ENCODE measurements around the gene THAP6.
"Not testable (repeated sequence)": the region's sequence is repeated elsewhere in the genome, so short reads cannot be mapped to it uniquely, and the experiment has no call there.

THAP6 gene

DNA sequence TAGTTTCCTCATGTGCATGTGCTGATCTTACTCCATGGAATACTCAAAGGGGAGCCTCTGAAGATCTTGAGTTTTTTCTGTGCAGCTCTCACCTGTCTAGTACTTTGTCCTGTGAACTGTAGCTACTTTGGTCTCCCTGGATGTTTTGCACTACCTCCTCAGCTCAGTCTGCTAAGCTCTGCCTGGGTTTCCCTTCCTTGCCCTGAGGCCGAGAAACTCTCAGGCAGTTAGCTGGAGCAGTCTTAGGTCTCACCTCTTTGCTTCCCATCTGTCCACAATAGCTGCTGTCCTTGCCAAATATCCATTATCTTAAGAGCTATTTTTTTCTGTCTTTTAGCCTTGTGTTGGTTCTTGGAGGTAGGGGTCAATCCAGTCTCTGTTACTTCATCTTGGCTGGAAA, 11.6 kb downstream of the THAP6 start:
- DNase-seq (ENCODE audit: low spot score) = no peak

- DNase-seq (ENCODE audit: low spot score) = no peak
Measured at GRCh38 chr4:75527482-75527881, 13.2 kb downstream of the THAP6 start.

DNA sequence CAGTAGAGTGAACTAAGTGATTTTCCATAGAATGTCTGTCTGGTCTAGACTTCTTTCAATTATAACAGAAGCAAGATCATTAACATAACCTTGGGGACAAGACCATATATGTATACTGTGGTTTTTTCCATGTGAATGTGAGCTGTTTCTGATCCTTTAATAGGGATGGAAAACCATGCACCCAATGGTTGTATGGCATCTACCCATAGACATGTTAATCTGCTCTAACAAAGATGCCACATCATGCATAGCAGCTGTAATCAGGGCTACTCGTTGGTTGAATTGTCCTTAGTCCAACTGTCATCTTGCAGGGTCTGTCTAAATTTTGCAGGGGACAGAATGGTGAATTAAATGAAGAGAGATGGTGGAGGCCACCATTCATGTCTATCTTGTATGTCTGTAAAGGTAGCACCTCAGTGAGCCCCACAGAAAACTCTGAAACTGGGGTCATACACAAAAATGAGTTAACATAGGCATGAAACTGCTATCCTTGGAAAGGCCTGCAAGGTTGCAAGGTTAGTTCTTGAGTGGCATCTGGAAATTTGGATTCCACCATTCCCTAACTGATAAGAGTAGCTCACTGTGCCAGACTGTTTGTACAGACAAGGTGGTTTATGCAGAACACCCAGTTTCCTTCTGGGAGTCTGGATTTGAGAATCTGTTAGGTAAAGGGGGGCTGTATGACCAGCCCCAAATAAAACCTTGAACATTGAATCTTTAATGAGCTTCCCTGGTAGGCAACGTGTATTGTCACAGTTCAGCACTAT, 16.5 kb downstream of the THAP6 start:
- no peak for DNase-seq (ENCODE audit: low spot score)

- not testable (repeated sequence) for DNase-seq (ENCODE audit: low spot score)
Measured at GRCh38 chr4:75531536-75532143, 17.4 kb downstream of the THAP6 start.

DNA sequence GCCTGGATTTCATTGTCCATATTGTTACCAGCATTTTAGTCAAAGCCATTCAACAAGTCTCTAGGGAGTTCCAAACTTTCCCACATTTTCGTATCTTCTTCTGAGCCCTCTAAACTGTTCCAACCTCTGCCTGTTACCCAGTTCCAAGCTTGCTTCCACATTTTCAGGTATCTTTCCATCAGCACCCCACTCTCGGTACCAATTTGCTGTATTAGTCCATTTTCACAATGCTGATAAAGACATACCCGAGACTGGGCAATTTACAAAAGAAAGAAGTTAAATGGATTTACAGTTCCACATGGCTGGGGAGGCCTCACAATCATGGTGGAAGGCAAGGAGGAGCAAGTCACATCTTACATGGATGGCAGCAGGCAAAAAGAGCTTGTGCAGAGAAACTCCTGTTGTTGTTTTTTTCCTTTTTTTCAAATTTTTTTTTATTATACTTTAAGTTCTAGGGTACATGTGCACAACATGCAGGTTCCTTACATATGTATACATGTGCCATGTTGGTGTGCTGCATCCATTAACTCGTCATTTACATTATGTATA, 19.1 kb downstream of the THAP6 start:
- not testable (repeated sequence) for DNase-seq (ENCODE audit: low spot score)

GRCh38 chr4:75533926-75534325, 19.7 kb downstream of the THAP6 start:
- not testable (repeated sequence) for DNase-seq (ENCODE audit: low spot score)

- not testable (repeated sequence) for DNase-seq (ENCODE audit: low spot score)
Measured at GRCh38 chr4:75537308-75537707, 23.0 kb downstream of the THAP6 start.

- peak; percentile 60 for DNase-seq (ENCODE audit: low spot score)
Measured at GRCh38 chr4:75542824-75543223, 28.6 kb downstream of the THAP6 start.

GRCh38 chr4:75544220-75544619, 29.9 kb downstream of the THAP6 start:
- not testable (repeated sequence) for DNase-seq (ENCODE audit: low spot score)

DNA sequence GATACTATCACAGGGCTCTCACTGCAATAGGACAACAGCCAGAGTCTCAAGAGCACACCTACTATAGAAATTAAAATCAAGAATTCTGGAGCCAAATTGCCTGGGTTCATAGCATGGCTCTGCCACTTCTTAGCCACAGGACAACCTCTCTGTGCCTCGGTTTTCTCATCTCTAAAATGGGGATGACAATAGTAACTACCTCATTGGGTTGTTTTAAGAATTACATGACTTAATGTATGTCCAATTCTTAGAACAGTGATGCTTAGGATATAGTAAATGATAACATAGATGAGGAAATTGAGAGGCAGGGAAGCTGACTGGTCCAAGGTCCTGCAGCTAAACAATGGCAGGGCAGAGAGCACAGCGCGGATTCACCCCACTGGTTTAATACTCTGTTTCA, 30.6 kb downstream of the THAP6 start:
- no peak for DNase-seq (ENCODE audit: low spot score)

DNA sequence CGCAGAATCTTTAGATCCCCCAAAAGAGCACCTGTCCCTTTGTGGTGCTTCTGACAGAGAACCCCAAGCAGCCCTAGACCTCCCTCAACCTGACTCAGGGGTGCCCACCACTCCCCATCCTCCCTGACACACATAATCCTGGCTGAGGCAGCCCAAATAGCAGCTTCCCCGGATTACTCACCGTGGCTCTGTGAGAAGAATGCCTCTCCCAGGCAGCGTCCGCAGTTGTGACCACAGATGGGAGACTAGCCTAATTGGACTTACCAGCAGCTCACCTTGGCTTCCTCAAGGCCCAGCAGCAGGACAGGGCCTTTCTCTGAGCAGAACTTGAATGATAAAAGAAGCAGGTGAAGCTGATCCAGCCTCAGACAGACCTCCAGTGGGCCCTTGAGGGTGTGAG, 31.3 kb downstream of the THAP6 start:
- DNase-seq (ENCODE audit: low spot score) = peak; percentile 66

DNA sequence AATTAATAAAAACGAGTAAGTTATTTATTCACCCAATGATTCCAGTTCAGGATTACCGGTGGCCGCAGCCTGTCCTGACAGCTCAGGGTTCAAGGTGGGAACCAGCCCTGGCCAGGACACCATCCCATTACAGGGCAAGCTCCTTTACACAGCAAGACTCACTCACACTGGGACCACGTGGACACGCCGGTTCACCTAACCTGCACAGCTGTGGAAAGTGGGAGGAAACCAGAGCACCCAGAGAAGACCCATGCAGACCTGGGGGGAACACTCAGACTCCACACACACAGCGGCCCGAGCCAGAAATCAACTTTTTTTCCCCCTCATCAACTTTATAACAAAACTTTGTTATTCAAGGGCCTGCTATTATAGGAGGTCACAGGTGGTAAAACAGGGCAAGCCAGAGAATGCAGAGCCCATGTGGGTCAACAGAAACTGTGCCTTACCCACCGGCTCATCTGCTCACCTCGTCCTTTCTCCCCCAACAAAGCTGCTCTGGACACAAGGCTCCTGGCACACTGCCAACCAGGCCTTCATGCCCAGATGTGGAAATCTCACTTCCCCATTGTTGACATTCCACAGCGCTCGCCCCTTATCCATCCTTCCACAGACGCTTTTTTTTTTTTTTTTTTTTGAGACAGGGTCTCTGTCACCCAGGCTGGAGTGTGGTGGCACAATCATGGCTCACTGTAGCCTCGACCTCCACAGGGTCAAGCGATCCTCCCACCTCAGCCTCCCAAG, 33.5 kb downstream of the THAP6 start:
- DNase-seq (ENCODE audit: low spot score) = peak; percentile 26

DNA sequence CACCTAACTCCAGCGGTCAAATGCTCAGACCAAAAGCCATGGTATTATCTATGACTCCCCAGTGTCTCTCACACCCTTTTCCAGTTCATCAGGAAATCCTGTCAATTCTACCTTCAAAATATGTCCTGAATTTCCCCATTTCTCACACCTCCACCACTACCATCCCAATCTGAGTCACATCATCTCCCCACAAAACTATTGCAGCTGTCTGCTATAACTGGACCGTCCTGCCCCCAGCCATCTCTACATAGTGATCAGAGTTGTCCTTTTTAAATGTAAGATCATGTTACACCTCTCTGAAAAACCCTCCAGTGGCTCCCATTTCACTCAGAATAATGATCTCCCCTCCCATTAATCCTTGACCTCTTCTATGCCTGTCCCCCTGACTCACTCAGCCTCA, 34.7 kb downstream of the THAP6 start:
- DNase-seq (ENCODE audit: low spot score) = no peak

DNA sequence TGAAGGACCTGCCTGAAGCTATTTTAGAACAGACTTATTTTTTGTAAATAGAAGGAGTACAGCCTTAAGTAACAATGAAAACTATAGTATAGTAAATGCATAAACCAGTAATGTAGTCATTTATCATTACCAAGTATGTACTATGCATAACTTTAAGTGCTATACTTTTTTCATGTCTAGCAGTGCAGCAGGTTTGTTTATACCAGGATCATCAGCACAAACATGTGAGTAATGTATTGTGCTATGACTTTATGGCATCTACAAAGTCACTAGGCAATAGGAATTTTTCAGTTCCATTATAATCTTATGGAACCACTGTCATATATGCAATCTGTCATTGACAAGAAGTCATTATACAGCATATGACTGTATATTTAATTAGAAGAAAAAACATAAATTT, 38.2 kb downstream of the THAP6 start:
- no peak for DNase-seq (ENCODE audit: low spot score)

GRCh38 chr4:75555294-75556164, 41.3 kb downstream of the THAP6 start, which contains the start of gene ODAPH:
TSS of gene ODAPH (plus strand) at chr4:75556066. CDS start at chr4:75556083, 17 bp downstream.
- DNase-seq (ENCODE audit: low spot score) = no peak

GRCh38 chr4:75557696-75558095, 43.4 kb downstream of the THAP6 start:
- no peak for DNase-seq (ENCODE audit: low spot score)

GRCh38 chr4:75561789-75562188, 47.5 kb downstream of the THAP6 start:
- DNase-seq (ENCODE audit: low spot score) = no peak

GRCh38 chr4:75564023-75564422, 49.8 kb downstream of the THAP6 start:
- no peak for DNase-seq (ENCODE audit: low spot score)

GRCh38 chr4:75565481-75565880, 51.2 kb downstream of the THAP6 start:
- DNase-seq (ENCODE audit: low spot score) = no peak

DNA sequence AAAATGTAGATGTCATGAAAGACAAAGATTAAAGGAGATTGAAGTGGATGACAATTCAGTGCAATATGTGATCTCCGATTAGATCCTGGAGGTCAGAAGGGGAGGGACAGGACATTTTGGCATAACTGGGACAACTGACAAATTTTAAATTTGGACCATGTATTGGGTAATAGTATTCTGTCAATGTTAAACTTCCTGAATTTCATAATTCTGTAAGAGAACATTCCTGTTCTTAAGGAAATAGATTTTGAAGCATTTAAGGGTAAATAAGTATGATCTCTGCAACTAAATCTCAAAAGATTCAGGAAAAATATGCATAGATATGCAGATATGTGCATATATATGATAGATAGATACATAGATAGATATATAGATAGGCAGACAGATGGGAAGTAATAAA, 52.6 kb downstream of the THAP6 start:
- no peak for DNase-seq (ENCODE audit: low spot score)

DNA sequence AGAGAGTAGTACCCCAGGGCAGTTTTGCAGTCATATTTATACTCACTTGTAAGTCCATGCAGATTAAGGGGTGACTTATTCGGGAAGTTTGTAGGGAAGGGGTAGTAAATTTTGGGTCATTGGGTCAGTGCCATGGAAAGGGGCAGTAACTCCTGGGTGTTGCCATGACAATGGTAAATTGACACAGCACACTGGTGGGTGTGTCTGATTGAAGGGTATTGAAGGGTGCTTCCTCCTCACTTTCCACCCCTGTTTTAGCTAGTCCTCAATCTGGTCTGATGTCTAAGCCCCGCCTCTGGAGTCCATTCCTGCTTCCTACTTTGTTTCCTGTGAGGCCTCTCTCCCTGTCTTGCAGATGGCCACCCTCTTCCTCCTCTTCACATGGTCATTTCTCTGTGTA, 53.5 kb downstream of the THAP6 start:
- DNase-seq (ENCODE audit: low spot score) = no peak
